HFFc6 (cell line): ENCODE data around the gene ACSS1. TPM values are rescaled to one million over a fixed set of nuclear protein-coding genes. Genes with fewer than 3 reads are reported as not detected.

Experiments used
- DNase-seq: peaks from one replicate; pipeline ENCODE4 v3.0.0-alpha.2; 2018
- H3K27ac Mint-ChIP-seq: 2 replicates; pipeline ENCODE4 v1.8.0; 2020; ENCODE audit warnings: mild to moderate bottlenecking, mixed read lengths
- H3K27me3 Mint-ChIP-seq: 2 replicates; pipeline ENCODE4 v1.8.0; 2021; ENCODE audit warnings: mild to moderate bottlenecking, moderate library complexity, mixed read lengths; ENCODE audit not compliant: insufficient read depth
- H3K36me3 Mint-ChIP-seq: 2 replicates; pipeline ENCODE4 v1.8.0; 2021; ENCODE audit warnings: low read depth, mixed read lengths
- H3K4me1 Mint-ChIP-seq: 2 replicates; pipeline ENCODE4 v1.8.0; 2020; ENCODE audit warnings: low read depth, mixed read lengths
- H3K4me3 Mint-ChIP-seq: 2 replicates; pipeline ENCODE4 v1.8.0; 2020; ENCODE audit warnings: mild to moderate bottlenecking, moderate library complexity, mixed read lengths
- H3K9me3 Mint-ChIP-seq: 2 replicates; pipeline ENCODE4 v1.8.0; 2020; ENCODE audit warnings: mild to moderate bottlenecking, mixed read lengths
- CTCF ChIP-seq: fragments of 200-600 bp; sonication (generic); IDR thresholded peaks from 2 replicates; pipeline ENCODE4 v1.5.0; 2021; ENCODE audit warnings: antibody characterized with exemption, mild to moderate bottlenecking
- total RNA-seq, 6 experiments: library from RNA; stranded (reverse); fragmentation: NEBNext Ultra II Directional; extraction: Animal tissue kit (Norgen Biotek cat#: 25700); gene quantifications; 2 replicates in 1 of 6; 3 replicates in 5 of 6; pipeline ENCODE4 v1.2.3, GENCODE V29; 2021

The ACSS1 gene
- total RNA-seq, 6 experiments from 2014 or later: 0.80 to 1.4 (median 1.2) TPM

GRCh38 chr20:24996449-24997377 lies 61.2 kb downstream of the ACSS1 start:
- Mint-ChIP-seq H3K4me3 (no peak overlapping the region), H3K9me3 (no peaks in the 10 kb centered on the region), H3K36me3 (no peaks in the 10 kb centered on the region), H3K4me1 (peaks cover 53% of the 10 kb centered on the region), H3K27me3 (peaks cover 16% of the 10 kb centered on the region), H3K27ac (no peak overlapping the region)
- TF ChIP-seq CTCF: no peak
- no peak for DNase-seq

- no peak for TF ChIP-seq CTCF
- Mint-ChIP-seq H3K4me1 (peaks cover 61% of the 10 kb centered on the region), H3K27ac (no peak overlapping the region), H3K27me3 (peaks cover 16% of the 10 kb centered on the region), H3K9me3 (no peaks in the 10 kb centered on the region), H3K4me3 (no peak overlapping the region), H3K36me3 (no peaks in the 10 kb centered on the region; the same call in 1 of the 2 replicates)
- peak; percentile 5 for DNase-seq
Observed at GRCh38 chr20:24995741-24996448, 62.0 kb downstream of the ACSS1 start.

- H3K27me3 Mint-ChIP-seq: peaks cover 15% of the 10 kb centered on the region
- no peaks in the 10 kb centered on the region for H3K9me3 Mint-ChIP-seq
- DNase-seq: peak; percentile 72
- no peaks in the 10 kb centered on the region; the same call in 1 of the 2 replicates for H3K36me3 Mint-ChIP-seq
- H3K4me3 Mint-ChIP-seq: peak overlapping the region; percentile 76
- peak; percentile 95 for TF ChIP-seq CTCF
- H3K27ac Mint-ChIP-seq: no peak overlapping the region
- peaks cover 61% of the 10 kb centered on the region for H3K4me1 Mint-ChIP-seq
Observed at GRCh38 chr20:24994470-24995368, 63.2 kb downstream of the ACSS1 start.

GRCh38 chr20:24994186-24994465 lies 63.8 kb downstream of the ACSS1 start:
- peaks cover 15% of the 10 kb centered on the region for H3K27me3 Mint-ChIP-seq
- TF ChIP-seq CTCF: no peak
- no peaks in the 10 kb centered on the region for H3K9me3 Mint-ChIP-seq
- DNase-seq: no peak
- peak overlapping the region; percentile 95; the same call in 1 of the 2 replicates for H3K27ac Mint-ChIP-seq
- peaks cover 59% of the 10 kb centered on the region for H3K4me1 Mint-ChIP-seq
- H3K4me3 Mint-ChIP-seq: peak overlapping the region; percentile 98; the same call in 1 of the 2 replicates
- no peaks in the 10 kb centered on the region; the same call in none of the 2 replicates for H3K36me3 Mint-ChIP-seq
